Measurements from ENCODE around the gene SPACA7. TPM values are rescaled to one million over a fixed set of nuclear protein-coding genes. Genes with fewer than 3 reads are reported as not detected.

Gene SPACA7, protein sequence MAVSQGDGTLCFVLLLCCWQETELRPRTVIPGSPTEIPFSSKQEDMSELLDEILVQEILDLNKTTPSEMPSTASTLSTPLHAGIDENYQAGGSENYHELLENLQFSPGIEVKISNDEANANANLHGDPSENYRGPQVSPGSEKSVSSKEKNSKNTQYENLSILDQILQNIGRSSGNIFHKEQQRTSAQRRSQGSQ
- total RNA-seq, result not detected

DNA sequence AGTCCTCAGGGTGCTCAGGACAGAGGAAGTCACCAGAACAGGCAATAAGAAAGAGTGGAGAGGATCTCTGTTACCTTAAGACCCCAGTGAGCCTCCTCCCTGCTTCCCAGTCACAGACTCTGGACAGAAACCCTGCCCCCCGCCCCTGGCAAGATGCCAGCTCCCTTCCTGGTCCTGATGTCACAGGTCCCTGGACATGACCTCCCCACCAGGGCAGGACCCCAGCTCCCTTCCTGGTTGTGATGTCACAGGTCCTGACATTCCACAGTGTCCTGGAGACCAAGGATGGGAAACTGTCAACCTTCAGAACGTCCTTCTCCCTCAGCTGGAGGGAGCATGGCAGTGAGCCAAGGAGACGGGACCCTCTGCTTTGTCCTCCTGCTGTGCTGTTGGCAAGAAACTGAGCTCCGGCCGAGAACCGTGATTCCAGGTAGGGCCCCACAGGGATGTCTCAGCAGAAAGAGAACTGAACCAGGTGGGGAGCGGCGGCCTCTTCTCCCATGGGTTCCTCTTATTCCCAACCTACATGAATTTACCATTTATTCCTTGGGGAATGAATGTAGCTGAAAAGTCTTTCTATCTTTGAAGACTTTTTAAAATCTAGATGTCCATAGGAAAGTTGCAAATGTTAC, at the start of gene SPACA7:
Gene SPACA7 (plus strand): TSS at position 306 of the 632 bp plus-strand sequence. CDS start 31 bp downstream, at position 337.
- Histone ChIP-seq H3K27ac (no peak within 1 kb of the TSS), H3K36me3 (replicated peaks in 1 of 2; ENCODE audit: insufficient read depth in 1 of 2, low read depth in 2 of 2) (no peaks in the 10 kb centered on the region), H3K9me3 (no peaks in the 10 kb centered on the region), H3K27me3 (no peaks in the 10 kb centered on the region), H3K4me1 (no peaks in the 10 kb centered on the region), H3K4me3 (no peak within 1 kb of the TSS)
- 65 to 66% methylated on average over 7 to 8 of the region's 8 CpGs for WGBS, 2 donors
- intact Hi-C loops (cut with DNase I), result no loop called here
- DNase-seq (no peak), ATAC-seq (no peak)
- TF ChIP-seq, protein P1, sequence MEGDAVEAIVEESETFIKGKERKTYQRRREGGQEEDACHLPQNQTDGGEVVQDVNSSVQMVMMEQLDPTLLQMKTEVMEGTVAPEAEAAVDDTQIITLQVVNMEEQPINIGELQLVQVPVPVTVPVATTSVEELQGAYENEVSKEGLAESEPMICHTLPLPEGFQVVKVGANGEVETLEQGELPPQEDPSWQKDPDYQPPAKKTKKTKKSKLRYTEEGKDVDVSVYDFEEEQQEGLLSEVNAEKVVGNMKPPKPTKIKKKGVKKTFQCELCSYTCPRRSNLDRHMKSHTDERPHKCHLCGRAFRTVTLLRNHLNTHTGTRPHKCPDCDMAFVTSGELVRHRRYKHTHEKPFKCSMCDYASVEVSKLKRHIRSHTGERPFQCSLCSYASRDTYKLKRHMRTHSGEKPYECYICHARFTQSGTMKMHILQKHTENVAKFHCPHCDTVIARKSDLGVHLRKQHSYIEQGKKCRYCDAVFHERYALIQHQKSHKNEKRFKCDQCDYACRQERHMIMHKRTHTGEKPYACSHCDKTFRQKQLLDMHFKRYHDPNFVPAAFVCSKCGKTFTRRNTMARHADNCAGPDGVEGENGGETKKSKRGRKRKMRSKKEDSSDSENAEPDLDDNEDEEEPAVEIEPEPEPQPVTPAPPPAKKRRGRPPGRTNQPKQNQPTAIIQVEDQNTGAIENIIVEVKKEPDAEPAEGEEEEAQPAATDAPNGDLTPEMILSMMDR (IDR thresholded peaks at IDR 0.05), result no peak

DNA sequence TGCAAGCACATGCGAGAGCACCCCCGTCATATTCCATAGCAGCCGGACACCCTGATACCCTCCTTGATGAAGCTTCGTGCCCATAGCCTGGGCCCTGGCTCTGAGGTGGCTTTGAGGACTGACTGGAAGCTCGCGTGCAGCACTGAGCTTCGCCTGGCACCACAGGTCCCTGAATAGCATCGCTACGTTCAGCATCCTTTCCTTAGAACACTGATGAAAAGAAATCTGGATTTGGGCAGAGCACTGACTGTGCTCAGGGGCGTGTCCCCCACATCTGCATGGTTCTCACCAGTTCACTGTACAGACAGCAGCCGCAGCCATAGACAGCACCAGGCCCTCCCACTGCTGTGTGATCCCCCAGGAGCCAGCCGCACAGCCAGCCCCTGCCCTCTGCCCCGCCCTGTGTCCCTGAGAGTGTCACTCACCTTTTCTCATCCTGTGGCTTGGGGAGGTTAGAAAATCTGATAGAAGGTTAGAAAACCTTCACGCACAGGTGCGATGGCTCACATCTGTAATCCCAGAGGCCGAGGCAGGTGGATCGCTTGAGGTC, 49.3 kb upstream of the SPACA7 start:
- Histone ChIP-seq H3K9me3 (no peaks in the 10 kb centered on the region), H3K27ac (no peak overlapping the region), H3K4me3 (no peak overlapping the region), H3K36me3 (replicated peaks in 1 of 2; ENCODE audit: insufficient read depth in 1 of 2, low read depth in 2 of 2) (no peaks in the 10 kb centered on the region), H3K27me3 (peaks cover 0 to 10% of the 10 kb centered on the region in 2 donors), H3K4me1 (peaks cover 8% of the 10 kb centered on the region)
- DNase-seq (no peak), ATAC-seq (no peak)
- intact Hi-C loops (cut with DNase I), result no loop called here
- no peak for TF ChIP-seq POLR2A (IDR thresholded peaks at IDR 0.05)
- TF ChIP-seq, protein P1 (IDR thresholded peaks at IDR 0.05), result no peak
- 63 to 64% methylated on average over 9 to 17 of the region's 17 CpGs for WGBS, 2 donors

DNA sequence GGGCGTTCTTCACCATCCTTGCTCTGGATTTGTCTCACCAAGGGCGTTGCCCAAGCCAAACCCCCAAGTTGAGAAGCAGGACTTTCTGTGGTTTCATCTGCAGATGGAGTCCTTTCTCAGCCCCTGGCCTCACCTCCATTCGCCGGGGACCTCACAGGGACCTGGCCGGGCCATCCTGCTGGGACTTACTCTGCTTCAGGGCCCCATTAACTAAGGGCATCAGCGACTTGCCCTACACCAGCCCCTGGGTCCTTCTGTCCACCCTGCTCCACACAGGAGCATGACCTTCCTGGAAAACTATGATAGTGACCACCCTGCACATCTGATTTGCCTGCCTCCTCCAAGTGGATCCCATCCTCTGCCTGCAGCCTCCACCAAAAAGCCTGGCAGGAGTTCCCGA, 47.2 kb upstream of the SPACA7 start:
- Histone ChIP-seq H3K27ac (no peak overlapping the region), H3K36me3 (replicated peaks in 1 of 2; ENCODE audit: insufficient read depth in 1 of 2, low read depth in 2 of 2) (no peaks in the 10 kb centered on the region), H3K27me3 (peaks cover 0 to 17% of the 10 kb centered on the region in 2 donors), H3K4me1 (peaks cover 8% of the 10 kb centered on the region), H3K4me3 (no peak overlapping the region), H3K9me3 (no peaks in the 10 kb centered on the region)
- 53 to 71% methylated on average over 7 of the region's 7 CpGs for WGBS, 2 donors
- intact Hi-C loops (cut with DNase I), result no loop called here
- TF ChIP-seq POLR2A (IDR thresholded peaks at IDR 0.05), result no peak
- TF ChIP-seq, protein P1 (IDR thresholded peaks at IDR 0.05), result no peak
- no peak for ATAC-seq
- DNase-seq, result no peak

DNA sequence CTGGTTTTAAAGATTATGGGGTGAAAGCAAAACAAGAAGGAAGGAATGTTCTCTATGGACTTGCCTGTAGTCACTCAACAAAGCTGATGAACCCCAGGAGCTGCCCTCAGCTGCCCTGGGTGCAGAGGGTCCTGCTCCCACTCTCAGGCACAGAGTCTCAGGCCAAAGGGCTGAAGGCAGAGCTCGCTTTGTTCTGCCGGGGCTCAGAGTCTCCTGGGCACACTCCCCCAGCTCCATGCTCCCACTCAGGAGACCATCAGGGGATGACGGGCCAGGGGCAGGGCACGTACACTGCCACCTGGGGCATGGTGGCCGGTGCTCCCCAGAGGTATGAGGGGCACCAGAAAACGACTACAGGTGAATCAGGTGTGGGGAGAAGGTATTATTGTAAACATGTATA, 46.8 kb upstream of the SPACA7 start:
- peaks cover 8% of the 10 kb centered on the region for H3K4me1 ChIP-seq
- H3K27me3 ChIP-seq, result peaks cover 0 to 17% of the 10 kb centered on the region in 2 donors
- H3K4me3 ChIP-seq, result no peak overlapping the region
- intact Hi-C loops (cut with DNase I), result no loop called here
- no peak overlapping the region for H3K27ac ChIP-seq
- 54 to 63% methylated on average over 5 to 6 of the region's 6 CpGs for WGBS, 2 donors
- no peak for ATAC-seq
- TF ChIP-seq, protein P1 (IDR thresholded peaks at IDR 0.05), result no peak
- no peak for TF ChIP-seq POLR2A (IDR thresholded peaks at IDR 0.05)
- no peaks in the 10 kb centered on the region for H3K9me3 ChIP-seq
- DNase-seq, result no peak
- H3K36me3 ChIP-seq (replicated peaks in 1 of 2; ENCODE audit: insufficient read depth in 1 of 2, low read depth in 2 of 2), result no peaks in the 10 kb centered on the region

Measured in body of pancreas (tissue), 4 donors.